ENCODE measurements around the gene ARF6.

DNA sequence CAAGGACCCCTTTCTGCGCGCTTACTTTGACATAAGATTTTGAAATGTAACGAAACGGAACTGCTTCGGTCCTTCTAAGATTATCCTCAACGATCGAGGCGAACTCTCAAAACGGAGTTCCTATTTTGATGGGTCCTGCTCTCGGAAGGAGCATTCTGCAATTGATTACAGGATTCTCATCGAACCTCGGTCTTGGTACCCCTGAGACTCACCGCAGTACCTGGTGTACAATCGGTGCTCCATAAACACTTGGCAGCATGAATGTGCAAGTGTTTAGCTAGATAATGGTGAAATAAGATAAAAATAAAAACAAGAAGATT lies 39.8 kb upstream of the ARF6 start:
- TF ChIP-seq, protein P1, sequence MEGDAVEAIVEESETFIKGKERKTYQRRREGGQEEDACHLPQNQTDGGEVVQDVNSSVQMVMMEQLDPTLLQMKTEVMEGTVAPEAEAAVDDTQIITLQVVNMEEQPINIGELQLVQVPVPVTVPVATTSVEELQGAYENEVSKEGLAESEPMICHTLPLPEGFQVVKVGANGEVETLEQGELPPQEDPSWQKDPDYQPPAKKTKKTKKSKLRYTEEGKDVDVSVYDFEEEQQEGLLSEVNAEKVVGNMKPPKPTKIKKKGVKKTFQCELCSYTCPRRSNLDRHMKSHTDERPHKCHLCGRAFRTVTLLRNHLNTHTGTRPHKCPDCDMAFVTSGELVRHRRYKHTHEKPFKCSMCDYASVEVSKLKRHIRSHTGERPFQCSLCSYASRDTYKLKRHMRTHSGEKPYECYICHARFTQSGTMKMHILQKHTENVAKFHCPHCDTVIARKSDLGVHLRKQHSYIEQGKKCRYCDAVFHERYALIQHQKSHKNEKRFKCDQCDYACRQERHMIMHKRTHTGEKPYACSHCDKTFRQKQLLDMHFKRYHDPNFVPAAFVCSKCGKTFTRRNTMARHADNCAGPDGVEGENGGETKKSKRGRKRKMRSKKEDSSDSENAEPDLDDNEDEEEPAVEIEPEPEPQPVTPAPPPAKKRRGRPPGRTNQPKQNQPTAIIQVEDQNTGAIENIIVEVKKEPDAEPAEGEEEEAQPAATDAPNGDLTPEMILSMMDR (IDR thresholded peaks at IDR 0.05; ENCODE audit: borderline replicate concordance, extremely low read depth, low read length, poor library complexity, severe bottlenecking) = no peak
- no peak for TF ChIP-seq EZH2 (IDR thresholded peaks at IDR 0.05; ENCODE audit: borderline replicate concordance, low read depth, low read length, severe bottlenecking)
